Measurements from ENCODE around the gene OR2AG1.

OR2AG1 gene

GRCh38 chr11:6813656-6814055 is 30.8 kb downstream of the OR2AG1 start:
- H2BK15ac ChIP-seq (ENCODE audit: low read depth, poor library complexity, severe bottlenecking), result no peak overlapping the region
- H2AFZ ChIP-seq (ENCODE audit: low read depth, low read length), result no peak overlapping the region
- H2BK12ac ChIP-seq (ENCODE audit: low read length in 2 of 2), result no peak overlapping the region
- no peak overlapping the region for H3K9ac ChIP-seq (ENCODE audit: low read length)
- no peaks in the 10 kb centered on the region for H3K79me1 ChIP-seq (replicated peaks; ENCODE audit: low read length, poor library complexity, severe bottlenecking)
- H4K91ac ChIP-seq (ENCODE audit: low read length), result no peak overlapping the region
- H3K4me3 ChIP-seq (ENCODE audit: insufficient read depth in 1 of 2, low read depth in 1 of 2, low read length in 2 of 2), result no peak overlapping the region
- H3K9me3 ChIP-seq (ENCODE audit: control insufficient read depth, low read length), result no peaks in the 10 kb centered on the region
- no peak overlapping the region for H3K23ac ChIP-seq (ENCODE audit: low read length in 2 of 2)
- DNase-seq, result no peak
- WGBS, result 55% methylated on average over 2 of the region's 2 CpGs
- H3K18ac ChIP-seq (ENCODE audit: low read depth in 1 of 2, low read length in 2 of 2), result no peak overlapping the region
- H2BK120ac ChIP-seq (ENCODE audit: low read depth, low read length), result no peak overlapping the region
- H3K36me3 ChIP-seq (ENCODE audit: control insufficient read depth in 1 of 2, insufficient read depth in 2 of 2, low read depth in 1 of 2, low read length in 2 of 2), result no peaks in the 10 kb centered on the region
- peaks cover 0 to 10% of the 10 kb centered on the region in 2 experiments for H3K27me3 ChIP-seq (ENCODE audit: control insufficient read depth in 1 of 2, insufficient read depth in 1 of 2, low read length in 2 of 2)
- no peak overlapping the region for H2BK5ac ChIP-seq (ENCODE audit: low read depth, low read length, poor library complexity, severe bottlenecking)
- peaks cover 5% of the 10 kb centered on the region for H3K4me1 ChIP-seq (ENCODE audit: control insufficient read depth, insufficient read depth, low read depth, low read length)
- no peak overlapping the region for H3K27ac ChIP-seq (ENCODE audit: low read length, poor library complexity, severe bottlenecking)
- no peak overlapping the region for H3K14ac ChIP-seq (ENCODE audit: low read length in 2 of 2)
- H4K8ac ChIP-seq (ENCODE audit: low read length), result no peak overlapping the region
- no peak overlapping the region for H2AK5ac ChIP-seq (ENCODE audit: low read length, severe bottlenecking)
- H3K4ac ChIP-seq (ENCODE audit: low read depth in 1 of 2, low read length in 2 of 2), result no peak overlapping the region
- no peak overlapping the region for H3K4me2 ChIP-seq (ENCODE audit: low read length, poor library complexity, severe bottlenecking)

GRCh38 chr11:6817694-6818093 is 34.9 kb downstream of the OR2AG1 start:
- Histone ChIP-seq H2BK15ac (ENCODE audit: low read depth, poor library complexity, severe bottlenecking) (no peak overlapping the region), H3K27ac (ENCODE audit: low read length, poor library complexity, severe bottlenecking) (no peak overlapping the region), H3K14ac (ENCODE audit: low read length in 2 of 2) (peak overlapping the region in 1 of 2 experiments; percentile 7), H3K4me3 (ENCODE audit: insufficient read depth in 1 of 2, low read depth in 1 of 2, low read length in 2 of 2) (no peak overlapping the region), H3K9ac (ENCODE audit: low read length) (no peak overlapping the region), H3K4me1 (ENCODE audit: control insufficient read depth, insufficient read depth, low read depth, low read length) (peaks cover 5% of the 10 kb centered on the region), H3K4ac (ENCODE audit: low read depth in 1 of 2, low read length in 2 of 2) (no peak overlapping the region), H2BK12ac (ENCODE audit: low read length in 2 of 2) (no peak overlapping the region), H2BK5ac (ENCODE audit: low read depth, low read length, poor library complexity, severe bottlenecking) (no peak overlapping the region), H3K27me3 (ENCODE audit: control insufficient read depth in 1 of 2, insufficient read depth in 1 of 2, low read length in 2 of 2) (peaks cover 0 to 8% of the 10 kb centered on the region in 2 experiments), H4K91ac (ENCODE audit: low read length) (no peak overlapping the region), H2AK5ac (ENCODE audit: low read length, severe bottlenecking) (no peak overlapping the region), H3K18ac (ENCODE audit: low read depth in 1 of 2, low read length in 2 of 2) (no peak overlapping the region), H3K23ac (ENCODE audit: low read length in 2 of 2) (no peak overlapping the region), H3K4me2 (ENCODE audit: low read length, poor library complexity, severe bottlenecking) (no peak overlapping the region), H3K36me3 (ENCODE audit: control insufficient read depth in 1 of 2, insufficient read depth in 2 of 2, low read depth in 1 of 2, low read length in 2 of 2) (no peaks in the 10 kb centered on the region), H2AFZ (ENCODE audit: low read depth, low read length) (no peak overlapping the region), H3K9me3 (ENCODE audit: control insufficient read depth, low read length) (peaks cover 5% of the 10 kb centered on the region), H2BK120ac (ENCODE audit: low read depth, low read length) (no peak overlapping the region), H4K8ac (ENCODE audit: low read length) (no peak overlapping the region), H3K79me1 (replicated peaks; ENCODE audit: low read length, poor library complexity, severe bottlenecking) (no peaks in the 10 kb centered on the region)
- 14% methylated on average over 1 of the region's 1 CpG for WGBS
- DNase-seq, result no peak

GRCh38 chr11:6818967-6819366 is 36.1 kb downstream of the OR2AG1 start:
- no peak overlapping the region for H3K4me3 ChIP-seq (ENCODE audit: insufficient read depth in 1 of 2, low read depth in 1 of 2, low read length in 2 of 2)
- H2BK15ac ChIP-seq (ENCODE audit: low read depth, poor library complexity, severe bottlenecking), result no peak overlapping the region
- H3K4ac ChIP-seq (ENCODE audit: low read depth in 1 of 2, low read length in 2 of 2), result no peak overlapping the region
- no peak overlapping the region for H3K4me2 ChIP-seq (ENCODE audit: low read length, poor library complexity, severe bottlenecking)
- H2BK5ac ChIP-seq (ENCODE audit: low read depth, low read length, poor library complexity, severe bottlenecking), result no peak overlapping the region
- H3K9me3 ChIP-seq (ENCODE audit: control insufficient read depth, low read length), result peaks cover 5% of the 10 kb centered on the region
- no peaks in the 10 kb centered on the region for H3K27me3 ChIP-seq (ENCODE audit: control insufficient read depth in 1 of 2, insufficient read depth in 1 of 2, low read length in 2 of 2)
- H2BK12ac ChIP-seq (ENCODE audit: low read length in 2 of 2), result no peak overlapping the region
- H3K9ac ChIP-seq (ENCODE audit: low read length), result no peak overlapping the region
- H3K14ac ChIP-seq (ENCODE audit: low read length in 2 of 2), result no peak overlapping the region
- H4K91ac ChIP-seq (ENCODE audit: low read length), result no peak overlapping the region
- H2AK5ac ChIP-seq (ENCODE audit: low read length, severe bottlenecking), result no peak overlapping the region
- no peak overlapping the region for H2BK120ac ChIP-seq (ENCODE audit: low read depth, low read length)
- no peaks in the 10 kb centered on the region for H3K4me1 ChIP-seq (ENCODE audit: control insufficient read depth, insufficient read depth, low read depth, low read length)
- H3K79me1 ChIP-seq (replicated peaks; ENCODE audit: low read length, poor library complexity, severe bottlenecking), result no peaks in the 10 kb centered on the region
- no peak overlapping the region for H4K8ac ChIP-seq (ENCODE audit: low read length)
- H3K27ac ChIP-seq (ENCODE audit: low read length, poor library complexity, severe bottlenecking), result no peak overlapping the region
- H3K18ac ChIP-seq (ENCODE audit: low read depth in 1 of 2, low read length in 2 of 2), result no peak overlapping the region
- no peaks in the 10 kb centered on the region for H3K36me3 ChIP-seq (ENCODE audit: control insufficient read depth in 1 of 2, insufficient read depth in 2 of 2, low read depth in 1 of 2, low read length in 2 of 2)
- WGBS, result 81% methylated on average over 5 of the region's 5 CpGs
- no peak overlapping the region for H2AFZ ChIP-seq (ENCODE audit: low read depth, low read length)
- no peak for DNase-seq
- H3K23ac ChIP-seq (ENCODE audit: low read length in 2 of 2), result no peak overlapping the region

GRCh38 chr11:6824136-6824823 is 41.5 kb downstream of the OR2AG1 start:
- Histone ChIP-seq H4K8ac (ENCODE audit: low read length) (no peak overlapping the region), H2AFZ (ENCODE audit: low read depth, low read length) (no peak overlapping the region), H3K4me2 (ENCODE audit: low read length, poor library complexity, severe bottlenecking) (no peak overlapping the region), H3K23ac (ENCODE audit: low read length in 2 of 2) (no peak overlapping the region), H3K14ac (ENCODE audit: low read length in 2 of 2) (no peak overlapping the region), H3K9me3 (ENCODE audit: control insufficient read depth, low read length) (peaks cover 5% of the 10 kb centered on the region), H2BK120ac (ENCODE audit: low read depth, low read length) (no peak overlapping the region), H3K4me3 (ENCODE audit: insufficient read depth in 1 of 2, low read depth in 1 of 2, low read length in 2 of 2) (no peak overlapping the region), H3K27ac (ENCODE audit: low read length, poor library complexity, severe bottlenecking) (no peak overlapping the region), H2BK5ac (ENCODE audit: low read depth, low read length, poor library complexity, severe bottlenecking) (no peak overlapping the region), H2BK12ac (ENCODE audit: low read length in 2 of 2) (no peak overlapping the region), H3K9ac (ENCODE audit: low read length) (no peak overlapping the region), H3K27me3 (ENCODE audit: control insufficient read depth in 1 of 2, insufficient read depth in 1 of 2, low read length in 2 of 2) (no peaks in the 10 kb centered on the region), H3K79me1 (replicated peaks; ENCODE audit: low read length, poor library complexity, severe bottlenecking) (no peaks in the 10 kb centered on the region), H3K4me1 (ENCODE audit: control insufficient read depth, insufficient read depth, low read depth, low read length) (no peaks in the 10 kb centered on the region), H4K91ac (ENCODE audit: low read length) (no peak overlapping the region), H3K18ac (ENCODE audit: low read depth in 1 of 2, low read length in 2 of 2) (no peak overlapping the region), H2BK15ac (ENCODE audit: low read depth, poor library complexity, severe bottlenecking) (no peak overlapping the region), H2AK5ac (ENCODE audit: low read length, severe bottlenecking) (no peak overlapping the region), H3K36me3 (ENCODE audit: control insufficient read depth in 1 of 2, insufficient read depth in 2 of 2, low read depth in 1 of 2, low read length in 2 of 2) (no peaks in the 10 kb centered on the region), H3K4ac (ENCODE audit: low read depth in 1 of 2, low read length in 2 of 2) (no peak overlapping the region)
- DNase-seq, result no peak
- 89% methylated on average over 5 of the region's 5 CpGs for WGBS
